ENCODE results near the gene CDCP1.

DNA sequence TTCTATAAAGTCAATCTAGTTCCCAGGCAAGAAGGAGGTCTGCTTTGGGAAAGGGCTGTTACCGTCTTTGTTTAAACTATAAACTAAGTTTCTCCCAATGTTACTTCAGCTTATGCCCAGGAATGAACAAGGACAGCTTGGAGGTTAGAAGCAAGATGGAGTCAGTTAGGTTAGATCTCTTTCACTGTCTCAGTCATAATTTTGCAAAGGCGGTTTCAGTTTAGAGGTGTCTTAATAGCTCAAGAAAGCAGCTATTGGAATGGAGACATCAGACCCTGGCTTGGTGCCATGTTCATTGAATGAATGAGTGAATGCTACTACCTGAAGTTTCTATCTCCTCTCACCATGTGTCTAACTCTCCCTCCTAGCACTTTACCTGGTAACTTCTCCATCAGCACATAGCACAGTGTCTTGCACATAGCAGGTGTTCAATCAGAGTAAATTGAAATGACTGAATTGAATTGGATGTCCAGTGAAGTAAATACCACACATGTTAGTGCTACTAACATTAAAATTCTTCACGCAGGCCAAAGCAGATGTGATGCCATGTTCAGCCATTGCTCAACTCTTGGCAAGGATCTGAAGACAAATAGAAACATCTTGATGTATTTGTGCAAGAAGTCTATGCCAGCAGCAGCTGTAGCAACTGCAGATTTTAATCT is 91.9 kb downstream of the CDCP1 start:
- TF ChIP-seq, protein P1, sequence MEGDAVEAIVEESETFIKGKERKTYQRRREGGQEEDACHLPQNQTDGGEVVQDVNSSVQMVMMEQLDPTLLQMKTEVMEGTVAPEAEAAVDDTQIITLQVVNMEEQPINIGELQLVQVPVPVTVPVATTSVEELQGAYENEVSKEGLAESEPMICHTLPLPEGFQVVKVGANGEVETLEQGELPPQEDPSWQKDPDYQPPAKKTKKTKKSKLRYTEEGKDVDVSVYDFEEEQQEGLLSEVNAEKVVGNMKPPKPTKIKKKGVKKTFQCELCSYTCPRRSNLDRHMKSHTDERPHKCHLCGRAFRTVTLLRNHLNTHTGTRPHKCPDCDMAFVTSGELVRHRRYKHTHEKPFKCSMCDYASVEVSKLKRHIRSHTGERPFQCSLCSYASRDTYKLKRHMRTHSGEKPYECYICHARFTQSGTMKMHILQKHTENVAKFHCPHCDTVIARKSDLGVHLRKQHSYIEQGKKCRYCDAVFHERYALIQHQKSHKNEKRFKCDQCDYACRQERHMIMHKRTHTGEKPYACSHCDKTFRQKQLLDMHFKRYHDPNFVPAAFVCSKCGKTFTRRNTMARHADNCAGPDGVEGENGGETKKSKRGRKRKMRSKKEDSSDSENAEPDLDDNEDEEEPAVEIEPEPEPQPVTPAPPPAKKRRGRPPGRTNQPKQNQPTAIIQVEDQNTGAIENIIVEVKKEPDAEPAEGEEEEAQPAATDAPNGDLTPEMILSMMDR (IDR thresholded peaks at IDR 0.05), result no peak
- TF ChIP-seq POLR2A (IDR thresholded peaks at IDR 0.05), result no peak
